Fibroblast of gingiva (primary cell): ENCODE data around the gene ATP9A.
"Not testable (repeated sequence)": the region's sequence is repeated elsewhere in the genome, so short reads cannot be mapped to it uniquely, and the experiment has no call there.

Experiments
- DNase-seq: peaks from one replicate; pipeline ENCODE4 v3.0.0-alpha.2; 2011; ENCODE audit warnings: low read depth

Gene ATP9A

DNA sequence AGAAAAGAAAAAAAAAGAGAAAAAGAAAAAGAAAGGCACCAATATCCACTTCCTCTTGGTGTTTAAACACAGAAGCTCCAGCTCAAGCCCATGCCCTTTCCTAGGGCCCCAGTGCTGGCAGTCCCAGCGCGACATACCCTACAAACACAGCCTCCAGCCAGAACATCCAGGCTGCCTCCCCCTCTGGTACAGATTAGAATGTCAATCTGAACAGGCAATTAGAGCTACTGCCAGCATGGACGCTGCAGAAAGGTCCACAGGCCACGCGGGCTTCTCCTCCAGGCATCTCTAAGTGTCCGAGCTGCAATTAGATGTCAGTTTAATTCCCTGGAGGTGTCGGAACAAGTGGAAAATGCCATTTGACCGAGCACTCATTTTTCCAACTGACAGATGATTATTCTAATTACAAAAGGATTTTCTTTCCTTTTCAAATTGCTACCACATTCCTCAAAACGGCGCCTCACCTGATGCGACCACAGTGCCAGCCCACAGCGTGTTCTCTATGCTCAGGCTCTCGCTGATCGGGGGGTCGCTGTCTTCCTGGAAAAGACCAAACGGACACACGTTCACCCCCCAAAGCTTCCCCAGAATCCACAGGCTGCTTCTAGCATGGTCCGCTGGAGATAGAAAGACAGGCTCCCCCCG lies 79.5 kb downstream of the ATP9A start:
- no peak for DNase-seq

DNA sequence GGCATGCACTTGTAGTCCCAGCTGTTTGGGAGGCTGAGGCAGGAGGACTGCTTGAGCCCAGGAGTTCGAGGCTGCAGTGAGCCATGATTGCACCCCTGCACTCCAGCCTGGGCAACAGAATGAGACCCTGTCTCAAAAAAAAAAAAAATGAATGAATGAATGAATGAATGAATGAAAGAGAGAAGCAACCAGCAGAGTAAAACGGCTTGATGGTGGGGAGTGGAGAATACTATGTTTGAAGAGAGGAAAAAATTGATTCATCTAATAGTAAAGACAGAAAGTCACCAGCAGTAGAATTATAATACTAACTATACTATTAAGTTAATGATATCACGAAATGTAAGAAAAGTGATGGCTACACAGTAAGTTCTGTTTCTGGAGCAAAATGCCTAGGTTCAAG lies 80.6 kb downstream of the ATP9A start:
- DNase-seq: no peak

DNA sequence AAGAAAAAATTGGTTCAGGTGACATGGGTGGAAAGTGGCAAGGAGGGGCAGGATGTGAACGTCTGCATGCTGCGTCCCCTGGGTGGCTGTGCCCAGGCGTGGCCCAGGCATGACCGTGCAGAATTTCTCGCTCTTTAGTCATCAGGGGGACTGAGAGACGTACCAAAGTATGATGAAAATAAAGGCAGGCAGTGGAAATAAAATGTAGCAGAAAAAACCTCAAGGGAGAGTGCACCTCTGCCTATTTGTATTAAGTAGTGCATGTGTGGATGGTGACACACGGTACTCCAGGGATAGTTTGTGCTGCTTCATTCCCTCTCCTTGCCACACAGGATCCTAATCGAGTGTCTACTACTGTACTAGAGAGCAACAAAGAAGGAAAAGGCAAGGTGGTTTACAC lies 81.1 kb downstream of the ATP9A start:
- DNase-seq: peak; percentile 34

DNA sequence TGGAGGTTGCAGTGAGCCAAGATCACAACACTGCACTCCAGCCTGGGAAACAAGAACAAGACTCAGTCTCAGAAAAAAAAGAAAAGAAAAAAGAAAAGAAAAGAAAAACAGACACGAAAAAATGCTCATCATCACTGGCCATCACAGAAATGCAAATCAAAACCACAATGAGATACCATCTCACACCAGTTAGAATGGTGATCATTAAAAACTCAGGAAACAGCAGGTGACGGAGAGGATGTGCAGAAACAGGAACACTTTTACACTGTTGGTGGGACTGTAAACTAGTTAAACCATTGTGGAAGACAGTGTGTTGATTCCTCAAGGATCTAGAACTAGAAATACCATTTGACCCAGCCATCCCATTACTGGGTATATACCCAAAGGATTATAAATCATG lies 82.7 kb downstream of the ATP9A start:
- not testable (repeated sequence) for DNase-seq

DNA sequence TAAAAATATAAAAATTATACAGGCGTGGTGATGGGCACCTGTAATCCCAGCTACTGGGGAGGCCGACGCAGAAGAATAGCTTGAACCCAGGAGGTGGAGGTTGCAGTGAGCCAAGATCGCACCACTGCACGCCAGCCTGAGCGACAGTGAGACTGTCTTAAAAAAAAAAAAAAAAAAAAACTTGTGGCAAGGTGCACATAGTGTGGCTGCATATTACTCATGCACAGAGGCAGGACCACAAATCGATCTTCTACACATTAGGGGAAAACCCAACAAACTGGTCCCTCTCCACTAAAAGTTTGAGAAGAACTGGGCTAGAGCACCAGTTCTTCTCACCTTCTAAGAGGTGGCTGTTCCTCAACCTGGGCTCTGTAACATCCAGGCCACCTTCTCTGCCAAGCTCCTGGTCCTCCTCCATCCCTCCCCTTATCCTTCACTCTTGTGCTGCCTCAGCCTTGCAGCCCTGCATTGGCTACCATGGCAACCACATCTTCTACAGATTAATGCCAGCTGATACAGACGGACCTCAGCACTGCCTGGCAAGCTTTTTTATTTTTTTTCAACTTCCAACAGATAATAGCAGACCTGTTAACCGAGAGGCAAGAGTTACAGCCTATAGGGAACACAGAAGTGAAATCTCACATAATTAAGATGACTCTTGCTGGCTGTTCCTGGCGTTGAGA lies 88.0 kb downstream of the ATP9A start:
- DNase-seq: no peak

DNA sequence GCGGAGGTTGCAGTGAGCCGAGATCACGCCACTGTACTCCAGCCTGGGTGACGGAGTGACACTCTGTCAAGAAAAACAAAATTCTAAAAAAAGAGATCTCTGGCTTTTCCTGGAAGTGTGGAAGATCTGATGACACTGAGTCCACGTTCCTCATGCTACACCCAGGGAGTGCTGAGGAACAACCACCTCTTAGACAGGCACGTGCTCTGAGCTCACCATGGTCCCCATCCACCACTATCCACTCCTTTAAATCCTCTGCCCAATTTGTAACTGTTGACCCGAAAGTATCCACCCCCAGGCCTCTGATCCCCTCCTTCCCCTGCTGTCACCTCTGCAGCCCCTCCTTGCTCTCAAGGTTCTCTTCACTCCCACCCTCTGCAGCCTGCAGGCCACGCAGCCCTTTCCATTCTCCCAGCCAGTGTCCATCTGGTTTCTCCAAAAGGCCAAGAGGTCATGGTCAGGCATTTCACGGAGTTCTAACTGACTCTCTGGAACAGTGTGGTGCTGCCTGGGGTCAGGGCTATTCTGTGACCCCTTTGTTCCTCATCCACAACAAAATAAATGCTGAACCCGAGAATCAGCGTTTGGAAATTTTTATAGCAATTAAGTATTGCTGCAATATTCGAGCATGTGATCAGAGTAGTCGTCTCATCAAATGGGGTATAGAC lies 88.8 kb downstream of the ATP9A start:
- no peak for DNase-seq

DNA sequence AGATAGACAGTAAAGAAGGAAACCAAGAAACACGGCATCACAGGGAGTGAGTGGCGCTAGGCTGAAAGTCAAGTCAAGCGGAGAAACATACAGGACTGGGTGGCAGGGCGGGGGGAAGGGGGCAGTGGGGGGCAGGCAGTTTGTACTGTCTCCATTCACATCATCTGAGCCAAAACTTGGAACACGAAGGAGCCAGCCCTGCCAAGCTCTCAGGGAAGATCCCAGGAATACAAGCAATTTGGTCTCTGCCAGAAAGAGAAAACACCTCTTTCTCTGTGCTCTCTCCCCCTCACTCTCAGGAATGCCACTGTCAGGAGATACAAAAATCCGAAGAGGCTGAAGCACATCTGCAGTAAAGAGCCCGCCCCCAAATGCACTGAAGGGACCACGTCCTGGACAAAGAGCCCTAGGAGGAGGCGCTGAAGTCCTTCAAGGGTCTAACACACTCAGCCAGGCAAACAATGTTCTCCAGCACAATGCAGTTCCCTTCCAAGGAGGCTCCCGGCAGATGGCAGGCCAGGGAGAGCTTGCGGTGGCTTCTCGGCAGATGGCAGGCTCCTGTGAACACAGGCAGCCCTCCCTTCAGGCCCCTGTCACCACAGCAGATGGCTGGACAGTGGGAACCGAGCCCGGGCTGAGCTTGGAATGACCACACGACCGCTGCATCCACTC lies 90.0 kb downstream of the ATP9A start:
- DNase-seq: peak; percentile 16

DNA sequence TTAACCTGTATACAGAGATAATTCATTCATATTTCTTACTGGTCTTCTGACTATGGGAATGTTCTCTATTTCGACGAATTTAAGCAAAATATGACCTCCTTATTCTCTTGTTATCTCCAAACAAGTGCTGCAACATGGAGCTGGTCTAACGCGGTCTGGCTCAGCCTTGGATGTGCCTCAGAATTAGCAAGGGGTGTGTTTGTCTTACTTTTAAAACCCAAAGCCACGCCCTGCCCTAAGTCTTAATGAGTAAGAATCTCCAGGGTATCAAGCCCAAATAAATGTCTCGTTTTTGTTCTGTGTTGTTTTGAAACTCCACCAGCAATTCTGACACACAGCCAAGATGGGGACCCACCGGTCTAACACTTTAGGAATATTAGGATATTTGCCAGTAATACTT lies 99.2 kb downstream of the ATP9A start:
- DNase-seq: no peak

DNA sequence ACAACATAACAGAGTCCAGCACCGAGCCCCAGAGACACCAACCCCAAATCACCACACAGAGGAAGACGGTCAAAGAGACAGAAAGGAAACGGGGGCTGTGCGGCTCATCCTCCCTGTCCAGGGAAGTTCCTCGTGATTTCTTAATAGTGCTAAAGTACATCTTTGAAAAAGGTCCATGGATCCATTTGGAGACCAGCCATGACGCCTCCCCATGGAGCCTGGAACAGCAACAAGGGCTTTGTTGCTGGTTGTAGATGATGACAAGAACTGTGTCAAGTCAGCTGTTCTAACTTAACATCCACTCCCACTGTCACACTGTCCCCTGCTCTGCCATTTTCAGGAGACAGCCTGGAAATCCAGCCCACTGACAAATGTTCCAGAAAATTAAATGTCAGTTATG lies 99.7 kb downstream of the ATP9A start:
- no peak for DNase-seq

DNA sequence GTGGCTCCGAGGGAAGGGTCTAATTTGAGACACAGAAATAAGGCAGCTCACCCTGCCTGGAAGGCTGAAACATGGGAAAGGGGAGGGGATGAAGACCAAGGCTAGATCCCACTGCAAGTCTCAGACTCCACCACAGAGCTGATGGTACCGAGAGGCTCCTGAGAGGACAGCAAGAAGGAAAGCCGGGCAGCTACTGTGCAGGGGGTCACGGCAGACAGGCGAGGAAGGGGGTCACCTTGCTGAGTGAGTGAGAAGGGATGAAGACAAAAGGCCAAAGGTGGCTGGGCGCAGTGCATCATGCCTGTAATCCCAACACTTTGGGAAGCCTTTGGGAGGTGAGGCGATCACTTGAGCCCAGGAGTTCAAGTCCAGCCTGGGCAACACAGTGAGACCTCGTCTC lies 100.7 kb downstream of the ATP9A start:
- DNase-seq: no peak

DNA sequence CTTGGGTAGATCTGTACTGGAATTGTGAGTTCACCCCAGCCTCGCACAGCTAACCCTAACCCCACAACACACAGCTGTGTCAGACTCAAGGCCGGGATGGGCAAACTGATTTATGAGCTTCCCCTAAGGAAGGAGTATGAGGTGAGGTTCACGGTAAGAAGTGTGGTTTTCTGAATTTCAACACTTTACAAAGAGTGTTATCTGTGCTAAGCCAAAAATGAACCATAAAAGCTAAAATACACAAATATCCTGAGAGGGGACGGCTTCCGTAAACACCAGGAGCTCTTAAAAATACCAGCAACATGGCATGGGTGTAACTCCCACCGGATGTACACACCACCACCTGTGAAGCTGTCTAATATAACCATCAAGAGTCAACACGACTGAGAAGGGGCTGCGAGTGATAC lies 101.2 kb downstream of the ATP9A start:
- DNase-seq: no peak

DNA sequence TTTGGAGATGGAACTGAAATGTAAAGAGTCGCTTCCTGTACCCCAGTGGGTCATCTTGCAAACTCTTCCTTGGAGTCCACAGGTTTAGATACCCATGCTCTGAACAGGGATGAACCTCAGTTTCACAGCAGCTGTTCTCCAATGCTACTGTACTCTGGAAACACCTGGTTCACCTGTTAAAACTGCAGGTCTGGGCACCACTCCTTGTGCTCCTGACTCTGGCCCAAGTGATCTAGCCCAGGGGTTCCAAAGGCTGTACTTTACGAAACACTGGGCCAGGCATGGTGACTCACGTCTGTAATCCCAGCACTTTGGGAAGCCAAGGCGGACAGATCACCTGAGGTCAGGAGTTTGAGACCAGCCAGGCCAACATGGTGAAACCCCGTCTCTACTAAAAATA lies 102.1 kb downstream of the ATP9A start:
- DNase-seq: no peak

DNA sequence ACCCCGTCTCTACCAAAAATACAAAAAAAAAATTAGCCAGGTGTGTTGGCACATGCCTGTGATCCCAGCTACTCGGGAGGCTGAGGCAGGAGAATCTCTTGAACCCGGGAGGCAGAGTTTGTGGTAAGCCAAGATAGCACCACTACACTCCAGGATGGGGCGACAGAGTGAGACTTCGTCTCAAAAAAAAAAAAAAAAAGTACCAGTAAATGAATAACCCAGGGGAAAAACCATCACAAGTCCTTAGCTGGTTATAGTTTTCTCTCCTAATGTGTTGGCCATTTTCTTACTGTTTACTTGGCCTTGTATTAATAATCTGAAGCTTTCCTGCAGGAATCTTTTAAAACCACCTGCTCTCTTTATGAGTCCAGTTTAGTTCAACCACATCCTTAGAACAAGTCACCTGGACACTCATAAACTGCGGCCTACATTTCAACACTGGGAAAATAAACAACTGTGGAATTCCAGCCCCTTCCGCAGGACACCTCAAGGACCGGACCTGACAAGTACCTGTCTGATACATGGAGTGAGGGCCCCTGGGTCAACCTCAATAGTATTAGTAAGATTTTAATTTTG lies 102.6 kb downstream of the ATP9A start:
- DNase-seq: no peak

DNA sequence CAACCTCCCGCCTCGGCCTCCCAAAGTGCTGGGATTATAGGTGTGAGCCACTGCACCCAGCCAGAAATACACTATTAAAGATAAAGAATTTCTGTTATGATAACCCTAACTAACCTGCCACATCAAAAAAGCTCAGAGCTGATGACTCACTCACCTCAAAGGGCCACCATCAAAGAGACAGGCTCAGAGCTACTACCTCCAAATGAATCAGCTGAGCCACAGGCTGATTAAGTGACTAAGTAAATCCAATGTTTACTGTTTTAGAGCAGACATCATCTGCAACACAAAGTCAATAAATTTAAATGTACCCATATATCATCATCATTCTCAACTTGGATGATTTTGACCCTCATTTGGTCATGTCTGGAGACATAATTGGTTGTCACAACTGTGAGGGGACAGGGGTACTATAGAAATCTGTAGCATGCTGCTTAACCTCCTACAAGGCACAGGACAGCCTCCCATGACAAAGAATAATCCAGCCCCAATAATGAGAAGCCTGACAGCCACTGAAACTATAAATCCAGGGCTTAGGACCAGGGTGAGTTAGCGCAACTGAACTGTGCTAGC lies 106.5 kb downstream of the ATP9A start:
- DNase-seq: no peak

DNA sequence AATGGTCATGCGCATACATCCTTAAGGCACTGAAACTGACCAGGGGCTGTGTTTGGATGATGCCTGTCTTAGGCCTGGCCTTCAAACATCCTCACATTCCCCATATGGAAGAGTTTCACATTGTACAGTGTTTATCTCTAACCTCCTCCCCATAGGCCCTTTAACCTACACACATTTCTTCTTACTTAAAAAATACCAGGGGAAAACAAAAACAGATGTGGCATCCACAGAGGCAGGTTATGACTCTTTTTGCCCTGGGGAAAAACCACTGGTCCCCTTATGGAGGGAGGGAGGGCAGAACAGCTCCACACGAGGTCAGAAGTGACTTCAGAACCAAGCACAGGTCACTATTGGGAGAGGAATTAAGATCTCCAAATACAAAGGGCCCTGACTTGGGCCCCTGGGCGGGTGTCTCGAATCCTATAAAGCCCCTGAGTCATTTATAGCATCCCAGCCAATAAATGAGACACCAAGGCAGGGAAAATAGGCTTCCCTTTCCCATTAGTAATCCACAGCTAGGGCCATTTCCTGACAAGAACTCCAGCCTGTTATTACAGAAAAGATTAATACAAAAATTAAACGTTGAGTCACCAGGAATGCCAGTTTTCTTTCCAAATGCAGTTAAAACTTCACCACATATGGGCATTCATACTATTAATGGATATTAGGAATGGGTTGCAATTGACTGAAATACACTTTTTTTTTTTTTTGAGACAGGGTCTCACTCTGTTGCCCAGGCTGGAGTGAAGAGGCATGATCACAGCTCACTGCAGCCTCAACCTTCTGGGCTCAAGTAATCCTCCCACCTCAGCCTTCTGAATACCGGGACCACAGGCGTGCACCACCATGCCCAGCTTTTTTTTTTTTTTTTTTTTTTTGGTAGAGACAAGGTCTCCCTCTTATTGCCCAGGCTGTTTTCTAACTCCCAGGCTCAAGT lies 107.2 kb downstream of the ATP9A start:
- DNase-seq: peak; percentile 85

DNA sequence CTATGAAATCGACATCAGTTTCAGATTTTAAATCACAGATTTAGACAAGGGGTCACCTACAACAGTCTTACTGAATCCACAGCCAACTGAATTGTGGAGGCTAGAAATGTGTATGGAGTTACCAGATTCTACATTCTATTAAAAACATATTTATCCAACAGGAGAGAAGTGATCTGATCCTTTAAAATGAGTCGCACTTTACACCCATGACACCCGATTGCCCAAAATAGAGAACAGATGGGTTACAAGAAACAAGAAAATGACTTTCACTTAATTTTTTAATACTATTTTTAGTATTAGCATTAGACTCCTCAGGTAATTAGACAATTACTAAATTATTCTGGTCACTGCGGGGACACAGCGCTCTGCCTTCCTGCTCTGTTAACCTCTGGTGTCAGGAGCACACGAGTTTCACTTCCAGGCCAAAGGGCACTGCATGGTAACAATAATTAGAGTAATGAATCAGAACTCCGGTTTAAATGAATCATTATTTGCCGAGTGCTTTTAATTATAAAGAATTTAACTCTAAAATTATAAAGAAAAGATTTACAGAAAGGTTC lies 108.6 kb downstream of the ATP9A start:
- peak; percentile 12 for DNase-seq

DNA sequence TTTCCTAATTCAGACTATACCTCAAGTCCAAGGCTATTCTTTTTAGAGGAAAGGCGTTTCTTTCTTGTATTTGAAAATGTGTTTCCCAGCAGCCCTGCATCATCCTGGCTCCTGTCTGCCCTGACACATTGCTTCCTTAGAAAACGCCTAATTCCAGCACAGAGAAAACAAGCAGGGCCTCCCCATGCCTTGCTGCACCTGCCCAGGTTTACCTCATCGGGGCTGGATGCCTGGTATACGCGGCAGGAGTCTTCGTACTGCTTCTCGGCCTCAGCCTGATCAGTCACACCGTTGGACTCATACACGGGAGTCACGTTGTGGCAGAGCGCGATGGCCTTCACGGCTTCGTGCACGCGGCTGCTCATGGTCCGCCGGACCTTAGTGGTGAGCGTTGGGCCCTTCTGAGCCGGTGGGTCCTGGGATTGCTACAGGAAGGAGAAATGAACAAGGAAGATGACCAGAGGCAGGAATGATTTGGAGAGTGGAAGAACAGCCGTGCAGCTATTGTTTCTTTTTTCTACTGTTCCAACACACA lies 111.4 kb downstream of the ATP9A start:
- DNase-seq: no peak

DNA sequence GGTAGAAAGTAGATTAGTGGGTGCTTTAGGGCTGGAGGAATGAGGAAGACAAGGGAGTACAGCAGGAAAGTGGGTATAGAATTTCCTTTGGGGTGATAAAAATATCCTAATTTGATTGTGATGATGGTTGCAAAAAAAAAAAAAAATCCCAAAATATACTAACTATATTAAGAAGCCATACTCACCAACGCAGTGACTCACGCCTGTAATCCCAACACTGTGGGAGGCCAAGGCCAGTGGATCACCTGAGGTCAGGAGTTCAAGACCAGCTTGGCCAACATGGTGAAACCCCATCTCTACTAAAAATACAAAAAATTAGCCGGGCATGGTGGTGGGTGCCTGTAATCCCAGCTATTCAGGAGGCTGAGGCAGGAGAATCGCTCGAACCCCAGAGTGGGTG lies 112.1 kb downstream of the ATP9A start:
- not testable (repeated sequence) for DNase-seq

DNA sequence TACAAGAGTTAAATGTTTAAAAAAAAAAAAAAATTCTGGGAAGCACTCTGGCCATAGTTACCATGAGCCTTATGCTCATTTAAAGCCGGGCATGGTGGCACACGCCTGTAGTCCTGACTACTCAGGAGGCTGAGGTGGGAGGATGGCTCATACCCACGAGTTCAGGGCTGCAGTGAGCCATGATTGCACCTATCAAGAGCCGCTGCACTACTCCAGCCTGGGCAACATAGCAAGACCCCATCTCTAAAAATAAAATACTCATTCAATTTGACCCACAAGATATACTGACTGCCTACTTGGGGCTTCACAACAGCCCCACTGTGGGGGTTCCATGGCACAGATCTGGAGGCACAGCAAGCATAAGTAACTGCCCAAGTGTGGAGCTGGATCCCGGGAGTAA lies 113.7 kb downstream of the ATP9A start:
- DNase-seq: no peak

DNA sequence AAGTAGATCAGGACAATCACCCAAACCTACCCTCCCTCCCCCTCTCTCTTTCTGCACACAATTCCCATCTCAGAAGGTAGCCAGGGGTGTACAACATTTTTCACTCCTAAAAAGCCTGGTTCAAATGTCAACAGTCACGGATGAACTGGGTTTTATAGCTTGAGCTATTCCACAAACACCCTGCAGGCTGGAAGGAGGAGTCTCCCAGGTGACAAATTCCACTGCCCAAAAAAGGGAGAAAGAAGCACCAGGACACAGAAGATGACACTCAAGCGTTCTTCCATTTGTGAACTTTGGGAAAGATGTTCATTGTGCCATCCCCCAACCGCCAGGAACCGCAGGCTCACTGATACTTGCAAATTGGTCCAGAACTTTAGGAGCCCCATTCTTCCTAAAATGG lies 114.1 kb downstream of the ATP9A start:
- no peak for DNase-seq

DNA sequence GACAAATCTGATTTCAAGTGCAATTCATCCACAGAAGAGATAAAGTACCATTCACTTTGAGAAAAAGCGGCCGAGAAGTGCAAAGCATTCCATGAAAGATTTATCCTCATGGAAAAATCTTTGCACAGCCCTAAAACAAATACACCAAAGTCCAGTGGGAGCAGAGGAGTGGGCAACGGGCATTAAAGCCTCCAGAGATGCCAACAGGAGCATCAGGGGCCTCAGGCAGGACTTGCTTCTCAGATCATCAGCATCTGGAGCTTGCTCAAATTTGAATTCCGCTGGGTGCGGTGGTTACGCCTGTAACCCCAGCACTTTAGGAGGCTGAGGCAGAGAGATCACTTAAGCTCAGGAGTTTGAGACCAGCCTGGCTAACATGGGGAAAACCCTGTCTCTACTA lies 115.0 kb downstream of the ATP9A start:
- no peak for DNase-seq
